HG02884 (cell line): ENCODE measurements around the gene SARS1.

Experiments used
- ATAC-seq: cut with Tn5 transposase; IDR thresholded peaks from one replicate; pipeline ENCODE4 v1.9.1; 2021; ENCODE audit warnings: mild to moderate bottlenecking, moderate library complexity; ENCODE audit not compliant: unreplicated experiment

Gene SARS1

GRCh38 chr1:109259674-109260557 lies 46.2 kb downstream of the SARS1 start:
- ATAC-seq, result no peak

GRCh38 chr1:109261006-109261405 lies 47.3 kb downstream of the SARS1 start:
- no peak for ATAC-seq

GRCh38 chr1:109261578-109261977 lies 47.9 kb downstream of the SARS1 start:
- ATAC-seq, result no peak

GRCh38 chr1:109262231-109263055 lies 48.7 kb downstream of the SARS1 start:
- ATAC-seq, result no peak

GRCh38 chr1:109263234-109263596 lies 49.5 kb downstream of the SARS1 start:
- no peak for ATAC-seq

GRCh38 chr1:109263597-109264378 lies 50.1 kb downstream of the SARS1 start:
- no peak for ATAC-seq

- ATAC-seq, result no peak
Measured at GRCh38 chr1:109264379-109264755, 50.6 kb downstream of the SARS1 start.

- ATAC-seq, result no peak
Measured at GRCh38 chr1:109265016-109265415, 51.3 kb downstream of the SARS1 start.

GRCh38 chr1:109265741-109266330 lies 52.1 kb downstream of the SARS1 start:
- no peak for ATAC-seq

GRCh38 chr1:109266965-109267364 lies 53.2 kb downstream of the SARS1 start:
- ATAC-seq, result no peak

GRCh38 chr1:109267743-109268300 lies 54.1 kb downstream of the SARS1 start:
- ATAC-seq, result no peak

- no peak for ATAC-seq
Measured at GRCh38 chr1:109268431-109269211, 54.9 kb downstream of the SARS1 start.

- ATAC-seq, result no peak
Measured at GRCh38 chr1:109269212-109269980, 55.7 kb downstream of the SARS1 start.

- no peak for ATAC-seq
Measured at GRCh38 chr1:109269981-109270622, 56.4 kb downstream of the SARS1 start.

GRCh38 chr1:109270623-109271317 lies 57.1 kb downstream of the SARS1 start:
- no peak for ATAC-seq

- no peak for ATAC-seq
Measured at GRCh38 chr1:109271458-109271857, 57.7 kb downstream of the SARS1 start.

GRCh38 chr1:109272021-109272799 lies 58.5 kb downstream of the SARS1 start:
- ATAC-seq, result no peak
